GM12878 (cell line): ENCODE data around the gene GPR107. TPM values are rescaled to one million over a fixed set of nuclear protein-coding genes. Genes with fewer than 3 reads are reported as not detected.

Experiments
- BMI1 ChIP-seq: fragments of 450-650 bp; IDR thresholded peaks from 2 replicates; pipeline ENCODE4 v1.6.1; 2016; ENCODE audit warnings: mild to moderate bottlenecking, moderate library complexity, borderline replicate concordance
- BRCA1 ChIP-seq: IDR thresholded peaks from 2 replicates; pipeline ENCODE4 v1.6.1; 2011; ENCODE audit warnings: low read depth, low read length, improper control_type of control experiment
- CHD1 ChIP-seq: IDR thresholded peaks from 2 replicates; pipeline ENCODE4 v1.6.1; 2012; ENCODE audit warnings: low read depth, low read length, improper control_type of control experiment
- E4F1 ChIP-seq: fragments of 450-650 bp; IDR thresholded peaks from 2 replicates; pipeline ENCODE4 v1.6.1; 2018; ENCODE audit warnings: borderline replicate concordance, mild to moderate bottlenecking; ENCODE audit not compliant: partially characterized antibody
- ELK1 ChIP-seq: IDR thresholded peaks from 2 replicates; pipeline ENCODE4 v1.6.1; 2012; ENCODE audit warnings: low read depth, low read length, improper control_type of control experiment
- ETV6 ChIP-seq, 2 experiments: fragments of 450-650 bp in 1 of 2; IDR thresholded peaks in 1 of 2; conservative IDR thresholded peaks in 1 of 2; 2 replicates each; pipeline ENCODE4 v1.6.1; 2014; ENCODE audit warnings: antibody characterized with exemption in 1 of 2, borderline replicate concordance in 1 of 2, low read depth in 1 of 2, mild to moderate bottlenecking in 1 of 2, moderate library complexity in 1 of 2
- GATAD2B ChIP-seq: fragments of 450-650 bp; conservative IDR thresholded peaks from 2 replicates; pipeline ENCODE4 v1.6.1; 2017; ENCODE audit warnings: low read depth, mild to moderate bottlenecking, moderate library complexity
- HSF1 ChIP-seq: fragments of 150-350 bp; IDR thresholded peaks from 2 replicates; pipeline ENCODE4 v1.6.1; 2014; ENCODE audit warnings: mild to moderate bottlenecking, low read depth, low read length
- LARP7 ChIP-seq: fragments of 450-650 bp; IDR thresholded peaks from 2 replicates; pipeline ENCODE4 v1.6.1; 2017; ENCODE audit warnings: mild to moderate bottlenecking
- NR2C2 ChIP-seq: IDR thresholded peaks from 2 replicates; pipeline ENCODE4 v1.6.1; 2011; ENCODE audit warnings: borderline replicate concordance, low read depth; ENCODE audit not compliant: control insufficient read depth, insufficient read length
- PML ChIP-seq: IDR thresholded peaks from 2 replicates; pipeline ENCODE4 v1.6.1; 2012; ENCODE audit warnings: low read length, inconsistent platforms
- POLR2AphosphoS5 ChIP-seq: IDR thresholded peaks from 2 replicates; pipeline ENCODE4 v1.6.1; 2011; ENCODE audit warnings: mild to moderate bottlenecking, low read length, inconsistent platforms
- SMARCA5 ChIP-seq: fragments of 450-650 bp; IDR thresholded peaks from 2 replicates; pipeline ENCODE4 v1.6.1; 2017; ENCODE audit warnings: mild to moderate bottlenecking
- STAT3 ChIP-seq: IDR thresholded peaks from 2 replicates; pipeline ENCODE4 v1.6.1; 2011; ENCODE audit warnings: low read depth, low read length, improper control_type of control experiment
- polyA plus RNA-seq, 11 experiments: library from polyadenylated mRNA; depleted of rRNA in 4 of 11; unstranded in 6 of 11; stranded (reverse) in 5 of 11; fragments of >200 nt; fragmentation: Nextera tagmentation in 4 of 11; fragmentation: Illumina TruSeq in 1 of 11; extraction: Ambion mirVana in 4 of 11; extraction: Trizol in 1 of 11; gene quantifications; 1 replicate in 1 of 11; 2 replicates in 10 of 11; pipeline versions ENCODE4 v1.2.1 to v1.2.3, GENCODE V29; 2011 to 2016; ENCODE audit warnings: inconsistent platforms in 2 of 11, missing spikeins in 2 of 11, low read depth in 1 of 11
- total RNA-seq, 4 experiments: library from RNA; depleted of rRNA in 3 of 4; stranded (reverse); fragments of >200 nt in 3 of 4; fragmentation: Illumina TruSeq in 1 of 4; extraction: Trizol in 1 of 4; gene quantifications; 2 replicates each; pipeline versions ENCODE4 v1.2.1 to v1.2.3, GENCODE V29; 2013 to 2021

GPR107 gene
- total and polyA plus RNA-seq, 10 of the 15 experiments (the other 5 are each of a cell fraction or from before 2014, with no cell fraction given), result 2.7 to 21.4 (median 10.6) TPM

- TF ChIP-seq GATAD2B, result no peak
- 0 out of 2 replicates have a peak, but pooled peaks have one; percentile 6 for TF ChIP-seq ELK1
- TF ChIP-seq POLR2AphosphoS5, result peak; percentile 82
- TF ChIP-seq HSF1, result no peak
- no peak for TF ChIP-seq PML
- TF ChIP-seq STAT3, result 0 out of 2 replicates have a peak, but pooled peaks have one; percentile 17
- TF ChIP-seq NR2C2, result no peak
- TF ChIP-seq ETV6 (conservative IDR thresholded peaks at IDR 0.05 in 1 of 2, IDR thresholded peaks at IDR 0.05 in 1 of 2; ENCODE audit: borderline replicate concordance in 1 of 2, low read depth in 1 of 2), result 0 out of 4 replicates have a peak, but pooled peaks of 1 of the 2 experiments have one; percentile 11
- TF ChIP-seq SMARCA5, result peak; percentile 19; the same call in 1 of the 2 replicates
- no peak for TF ChIP-seq BRCA1
- TF ChIP-seq LARP7, result no peak
- TF ChIP-seq E4F1, result no peak
- no peak for TF ChIP-seq CHD1
- TF ChIP-seq BMI1, result peak; percentile 78
These were observed 75.2 kb downstream of the GPR107 start (continued) for GRCh38 chr9:130128733-130129431.
